Stimulated activated CD4-positive, alpha-beta T cell treated with anti-CD3 and anti-CD28 coated beads, Interleukin-2, amount 100 ng/mL, for 4 hours (primary cell): ENCODE results near the gene GOLGA8M.
"Not testable (repeated sequence)": the region's sequence is repeated elsewhere in the genome, so short reads cannot be mapped to it uniquely, and the experiment has no call there.

ENCODE experiments used
- DNase-seq: peaks from one replicate; pipeline ENCODE4 v3.0.0-alpha.2; 2020; ENCODE audit warnings: low read depth

Gene GOLGA8M

DNA sequence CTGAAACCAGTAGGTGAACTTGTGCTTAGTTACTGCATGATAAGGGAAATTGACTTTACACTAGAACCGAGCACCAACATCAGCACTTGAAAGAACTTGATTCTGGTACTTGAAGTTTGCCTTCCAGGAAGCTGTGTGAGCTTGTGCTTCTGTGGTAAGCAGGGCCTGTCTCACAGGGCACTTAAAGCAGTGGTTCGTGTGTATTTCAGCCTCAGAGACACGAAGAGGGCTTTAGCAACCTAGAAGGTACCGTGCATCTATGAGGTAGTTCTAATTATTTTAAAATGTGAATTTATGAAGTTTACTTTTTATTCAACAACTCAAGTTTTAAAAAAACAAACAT, 56.2 kb downstream of the GOLGA8M start:
- DNase-seq, result not testable (repeated sequence)

DNA sequence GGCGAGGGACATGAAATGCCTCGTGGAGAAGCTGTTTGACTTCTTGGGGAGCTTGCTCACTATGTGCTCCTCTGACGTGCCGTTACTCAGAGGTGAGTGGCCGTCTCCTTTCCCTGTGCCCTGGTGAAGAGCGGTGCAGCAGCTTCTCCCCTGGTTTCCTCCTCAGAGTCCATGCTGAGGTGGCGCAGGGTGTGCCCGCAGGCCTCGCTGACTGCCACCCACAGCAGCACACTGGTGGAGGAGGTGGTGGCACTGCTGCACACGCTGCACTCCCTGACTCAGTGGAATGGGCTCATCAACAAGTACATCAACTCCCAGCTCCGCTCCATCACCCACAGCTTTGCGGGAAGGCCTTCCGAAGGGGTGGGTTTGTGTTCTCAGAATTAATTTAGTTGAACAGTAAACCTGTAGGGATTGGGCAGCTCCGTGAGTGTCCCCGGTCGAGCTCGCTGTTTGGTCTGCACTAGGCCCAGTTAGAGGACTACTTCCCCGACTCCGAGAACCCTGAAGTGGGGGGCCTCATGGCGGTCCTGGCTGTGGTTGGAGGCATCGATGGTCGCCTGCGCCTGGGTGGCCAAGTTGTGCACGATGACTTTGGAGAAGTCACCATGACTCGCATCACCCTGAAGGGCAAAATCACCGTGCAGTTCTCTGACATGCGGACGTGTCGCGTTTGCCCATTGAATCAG, 56.7 kb downstream of the GOLGA8M start:
- not testable (repeated sequence) for DNase-seq

DNA sequence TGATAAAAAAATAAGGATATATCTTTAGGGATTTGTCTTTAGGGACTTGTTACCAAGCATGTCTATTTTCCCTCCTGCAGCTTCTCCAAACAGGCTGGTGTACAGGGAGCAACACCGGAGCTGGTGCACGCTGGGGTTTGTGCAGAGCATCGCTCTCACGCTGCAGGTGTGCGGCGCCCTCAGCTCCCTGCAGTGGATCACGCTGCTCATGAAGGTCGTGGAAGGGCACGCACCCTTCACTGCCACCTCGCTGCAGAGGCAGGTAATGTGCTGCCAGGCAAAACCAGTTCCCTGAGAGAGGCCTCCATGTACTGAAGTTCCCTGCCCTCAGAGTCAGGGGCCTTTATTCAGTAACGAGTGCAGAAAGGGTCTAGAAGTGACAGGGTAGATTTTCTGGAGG, 58.0 kb downstream of the GOLGA8M start:
- DNase-seq, result not testable (repeated sequence)

DNA sequence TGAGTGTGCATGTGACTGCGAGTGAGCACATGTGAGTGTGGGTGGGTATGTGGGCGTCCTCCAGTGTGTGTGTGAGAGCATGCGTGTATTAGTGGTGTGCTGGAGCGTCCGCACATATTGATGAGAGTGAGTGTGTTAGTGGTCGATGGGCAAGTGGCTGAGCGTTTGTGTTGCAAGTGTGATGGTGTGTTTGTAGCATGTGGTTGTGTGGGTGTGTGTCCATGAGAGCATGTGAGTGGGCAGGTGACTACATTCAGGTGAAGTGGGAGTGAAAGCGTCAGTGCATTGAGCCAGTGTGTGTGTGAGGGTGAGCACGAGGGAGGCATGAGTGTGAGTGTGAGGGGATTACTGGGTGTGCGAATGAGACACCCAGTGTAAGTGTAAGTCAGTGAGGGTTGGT, 59.7 kb downstream of the GOLGA8M start:
- DNase-seq, result not testable (repeated sequence)
